ENCODE data around the gene C16orf89. TPM values are rescaled to one million over a fixed set of nuclear protein-coding genes. Genes with fewer than 3 reads are reported as not detected.
"Not testable (repeated sequence)": the region's sequence is repeated elsewhere in the genome, so short reads cannot be mapped to it uniquely, and the experiment has no call there.

C16orf89 gene
- polyA plus RNA-seq, 12 donors, result 0.13 to 1.1 (median 0.40) TPM; not detected in 2

DNA sequence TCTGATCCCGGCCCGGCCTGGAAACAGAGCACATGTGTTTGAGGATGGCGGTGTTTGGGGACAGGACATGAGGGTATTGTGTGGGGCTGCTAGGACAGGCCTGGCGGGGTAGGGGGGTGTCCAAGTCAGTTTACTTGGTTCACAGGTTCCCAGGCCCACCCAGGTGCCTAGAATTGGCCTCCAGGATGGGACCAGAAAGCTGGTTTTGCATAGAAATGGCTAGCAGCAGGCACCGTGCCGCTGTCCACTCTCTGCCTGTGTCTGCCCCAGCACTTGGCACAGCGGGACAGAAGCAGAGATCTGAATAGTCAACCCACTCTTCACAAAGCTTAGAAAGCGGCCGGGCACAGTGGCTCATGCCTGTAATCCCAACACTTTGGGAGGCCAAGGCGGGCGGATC lies 20.0 kb upstream of the C16orf89 start:
- DNase-seq, result not testable (repeated sequence)

DNA sequence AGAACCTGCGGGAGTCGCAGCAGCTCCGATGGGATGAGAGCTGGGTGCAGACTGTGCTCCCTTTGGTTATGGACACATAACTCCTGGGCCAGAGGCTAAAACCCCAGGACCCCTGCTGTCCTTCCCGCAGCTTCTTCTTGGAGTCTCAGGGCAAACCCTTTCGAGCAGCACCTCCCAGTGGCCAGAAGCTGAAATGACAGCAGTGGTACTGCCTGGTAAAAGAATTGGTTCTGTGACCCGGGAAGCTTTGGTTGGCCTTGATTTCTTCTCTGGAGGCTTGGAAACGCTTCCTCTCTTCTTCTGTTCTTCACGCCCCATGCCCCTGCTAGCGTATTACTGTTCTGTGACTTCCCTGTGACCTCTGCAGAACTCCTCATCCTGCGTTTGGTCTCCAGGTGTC lies 19.0 kb upstream of the C16orf89 start:
- not testable (repeated sequence) for DNase-seq

DNA sequence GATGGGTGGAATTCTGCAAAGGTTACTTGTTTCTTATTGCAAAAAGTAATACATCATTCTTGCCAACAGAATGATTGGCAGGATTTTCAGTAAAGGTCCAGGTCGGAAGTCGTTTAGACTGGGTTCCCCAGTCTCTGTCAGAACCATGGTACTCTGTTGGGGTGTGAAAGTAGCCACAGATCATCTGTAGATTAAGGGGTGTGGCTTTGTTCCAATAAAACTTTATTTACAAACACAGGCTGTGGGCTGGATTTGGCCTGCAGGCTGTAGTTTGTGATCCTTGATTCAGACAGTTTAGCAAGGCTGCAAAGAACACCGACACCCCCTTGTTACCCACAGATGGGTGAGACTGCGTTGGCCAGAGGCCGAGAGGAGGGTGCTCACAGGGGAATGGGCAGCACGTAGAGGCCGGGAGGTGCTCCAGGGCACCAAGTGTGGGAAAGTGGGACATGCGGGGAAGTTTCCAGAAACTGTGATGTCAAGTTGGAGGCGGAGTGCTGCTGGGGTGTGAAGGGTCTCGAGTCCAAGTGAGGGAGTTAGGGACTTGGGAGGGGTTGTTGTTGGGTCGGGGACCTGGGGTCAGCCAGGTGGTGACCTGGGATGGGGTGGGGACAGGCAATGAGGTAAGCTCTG lies 18.5 kb upstream of the C16orf89 start:
- DNase-seq, result not testable (repeated sequence)

GRCh38 chr16:5083646-5084045 lies 17.9 kb upstream of the C16orf89 start:
- DNase-seq, result not testable (repeated sequence)

DNA sequence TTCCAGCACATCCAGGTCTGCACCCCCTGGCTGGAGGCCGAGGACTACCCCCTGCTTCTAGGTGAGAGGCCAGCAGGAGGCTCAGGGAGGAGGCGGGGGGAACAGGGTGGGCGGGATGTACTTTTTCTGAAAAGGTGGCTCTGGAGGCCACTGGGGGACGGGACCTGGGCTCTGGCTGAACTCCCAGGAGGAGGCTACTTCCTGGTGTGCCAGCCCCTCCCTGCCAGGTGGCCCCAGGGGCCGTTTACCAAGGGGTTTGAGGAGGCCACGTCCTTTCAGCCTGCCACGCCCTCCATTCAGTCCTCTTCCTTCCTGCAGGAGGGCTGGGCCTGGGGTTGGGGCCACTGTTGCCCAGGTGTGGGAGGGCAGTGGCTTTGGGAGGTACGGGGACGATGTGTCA lies 15.2 kb upstream of the C16orf89 start:
- not testable (repeated sequence) for DNase-seq

DNA sequence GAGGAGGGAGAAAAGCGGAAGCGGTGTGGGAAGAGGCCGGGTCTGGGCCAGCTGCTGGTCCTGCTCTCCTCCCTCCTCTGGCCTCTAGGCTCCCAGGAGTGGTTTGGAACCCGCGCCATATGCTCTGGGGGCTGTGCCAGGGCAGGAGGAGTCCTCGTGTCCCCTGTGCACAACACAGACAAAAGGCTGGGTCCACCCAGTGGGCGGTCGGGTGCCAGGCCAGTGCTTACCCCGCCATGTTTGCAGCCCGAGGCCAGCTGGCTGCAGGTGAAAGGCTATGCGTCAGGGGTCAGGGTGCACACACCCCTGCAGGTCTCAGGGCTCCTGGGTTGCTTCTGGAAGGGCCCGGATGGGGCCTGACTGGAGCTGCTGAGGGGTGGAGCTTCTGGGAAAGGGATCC lies 14.7 kb upstream of the C16orf89 start:
- DNase-seq, result not testable (repeated sequence)

DNA sequence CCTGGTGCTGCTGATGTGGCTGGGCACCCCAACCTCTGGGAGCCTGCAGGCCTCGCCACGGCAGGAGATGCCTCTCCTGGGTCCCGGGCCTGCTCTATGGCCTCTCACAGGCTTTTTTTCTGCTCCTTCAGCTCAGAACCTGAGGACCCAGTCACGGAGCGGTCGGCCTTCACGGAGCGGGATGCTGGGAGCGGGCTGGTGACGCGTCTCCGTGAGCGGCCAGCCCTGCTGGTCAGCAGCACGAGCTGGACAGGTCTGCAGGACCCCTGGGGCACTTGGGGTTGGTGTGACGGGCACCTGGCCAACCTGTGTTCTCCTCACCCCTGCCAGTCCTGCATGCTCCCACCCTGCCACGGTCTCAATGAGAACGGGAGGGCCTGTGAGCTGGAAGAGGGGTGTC lies 12.9 kb upstream of the C16orf89 start:
- DNase-seq, result no peak

DNA sequence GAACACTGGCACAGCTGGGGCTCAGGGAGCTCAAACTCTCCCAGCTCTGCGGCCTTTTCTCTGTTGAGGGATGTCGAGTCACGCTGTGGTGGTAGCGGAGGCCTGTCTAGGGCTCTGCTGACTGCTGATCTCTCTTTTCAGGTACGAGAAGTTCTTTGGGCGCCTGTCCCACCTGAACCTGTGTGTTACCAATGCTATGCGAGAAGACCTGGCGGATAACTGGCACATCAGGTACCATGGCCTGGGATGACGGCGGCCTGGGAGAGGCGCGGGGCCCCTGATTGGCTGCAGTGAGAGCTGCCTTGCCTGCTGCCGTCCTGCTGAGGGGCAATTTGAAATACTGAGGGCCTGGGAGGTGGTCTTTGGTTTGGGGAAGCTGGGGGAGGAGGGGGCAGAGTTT lies 11.5 kb upstream of the C16orf89 start:
- no peak for DNase-seq

GRCh38 chr16:5075637-5076036 lies 9.9 kb upstream of the C16orf89 start:
- DNase-seq, result no peak

DNA sequence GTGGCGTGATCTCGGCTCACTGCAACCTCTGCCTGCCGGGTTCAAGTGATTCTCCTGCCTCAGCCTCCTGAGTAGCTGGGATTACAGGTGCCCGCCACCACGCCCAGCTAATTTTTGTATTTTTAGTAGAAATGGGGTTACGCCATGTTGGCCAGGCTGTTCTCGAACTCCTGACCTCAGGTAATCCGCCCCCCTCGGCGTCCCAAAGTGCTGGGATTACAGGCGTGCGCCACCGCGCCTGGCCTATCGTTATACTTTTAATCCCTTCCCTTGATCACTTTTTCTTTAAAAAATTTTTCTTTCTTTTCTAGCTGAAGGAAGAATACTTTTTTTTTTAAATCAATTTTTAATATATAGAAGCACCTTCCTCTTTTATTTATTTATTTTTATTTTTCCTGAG lies 8.0 kb upstream of the C16orf89 start:
- not testable (repeated sequence) for DNase-seq

GRCh38 chr16:5073279-5073629 lies 7.5 kb upstream of the C16orf89 start:
- DNase-seq, result no peak

GRCh38 chr16:5072334-5073278 lies 6.8 kb upstream of the C16orf89 start:
- DNase-seq, result no peak

DNA sequence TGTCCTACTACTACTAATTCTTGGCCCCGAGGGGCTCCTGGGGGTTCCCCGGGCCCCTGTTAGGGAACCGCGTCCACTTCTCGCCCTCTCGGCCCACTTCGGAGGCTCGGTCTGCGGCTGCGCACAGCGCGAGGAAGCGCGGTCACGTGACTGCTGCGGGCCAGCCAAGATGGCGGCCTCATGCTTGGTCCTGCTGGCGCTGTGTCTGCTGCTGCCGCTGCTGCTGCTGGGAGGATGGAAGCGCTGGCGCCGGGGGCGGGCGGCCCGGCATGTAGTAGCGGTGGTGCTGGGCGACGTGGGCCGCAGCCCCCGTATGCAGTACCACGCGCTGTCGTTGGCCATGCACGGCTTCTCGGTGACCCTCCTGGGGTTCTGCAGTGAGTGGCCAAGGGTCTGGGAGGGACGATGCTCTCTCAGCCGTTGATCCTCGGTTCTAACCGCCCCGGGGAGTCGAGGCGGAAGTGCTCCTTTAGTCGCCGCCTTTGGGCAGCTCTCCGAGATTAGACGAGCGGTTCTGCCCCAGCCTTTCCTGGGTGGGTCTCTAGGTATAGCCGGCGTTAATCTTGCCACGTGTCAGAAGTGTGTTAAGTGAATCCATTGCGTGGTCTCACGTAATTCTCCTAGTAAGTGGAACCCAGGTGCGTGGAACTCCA lies 6.1 kb upstream of the C16orf89 start, which contains the start of gene ALG1:
ALG1 (plus strand) TSS at position 163 of the 653 bp plus-strand sequence; CDS start at position 170, 7 bp downstream.
- peak; percentile 93 for DNase-seq

DNA sequence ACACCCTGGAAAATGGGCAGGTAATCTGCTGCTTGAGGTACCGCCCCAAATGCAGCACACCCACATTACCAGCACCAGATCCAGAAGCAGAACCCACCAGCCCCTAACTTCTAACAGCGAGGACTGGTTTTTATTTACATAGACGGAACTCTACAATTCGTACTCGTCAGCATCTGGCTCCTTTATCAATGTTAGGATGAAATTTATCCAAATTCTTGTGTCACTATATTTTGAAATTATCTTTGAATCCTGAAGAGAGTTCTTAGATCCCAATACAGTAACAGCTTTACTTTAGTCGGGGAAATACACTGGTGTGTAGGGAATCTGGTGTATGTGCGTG lies 5.6 kb upstream of the C16orf89 start:
- no peak for DNase-seq

- DNase-seq, result no peak
These were observed 4.9 kb upstream of the C16orf89 start for GRCh38 chr16:5070431-5071186.

GRCh38 chr16:5069854-5070253 lies 4.1 kb upstream of the C16orf89 start:
- DNase-seq, result no peak

GRCh38 chr16:5069048-5069447 lies 3.3 kb upstream of the C16orf89 start:
- no peak for DNase-seq

GRCh38 chr16:5066511-5066910 lies 755 bp upstream of the C16orf89 start:
- no peak for DNase-seq

DNA sequence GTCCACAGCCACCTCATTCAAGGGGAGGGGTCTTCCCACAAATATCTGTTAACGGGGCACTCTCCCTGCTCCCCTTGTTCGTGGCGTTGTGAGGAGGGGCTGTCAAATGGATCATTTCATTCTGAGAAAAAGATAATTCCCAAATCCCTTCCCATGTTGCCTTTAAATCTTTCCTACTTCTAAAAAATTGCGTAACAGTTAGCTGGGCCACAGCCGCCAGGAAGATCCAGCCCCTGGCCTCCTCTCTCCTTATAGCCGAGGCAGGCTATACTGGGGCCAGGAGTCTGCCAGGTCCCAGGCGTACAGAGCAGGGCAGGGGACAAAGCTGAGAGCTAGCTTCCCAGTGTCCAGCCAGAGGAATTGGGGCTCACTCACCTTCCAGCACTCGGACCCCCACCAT lies 430 bp downstream of the C16orf89 start:
- no peak for DNase-seq

- no peak for DNase-seq
These were observed 841 bp downstream of the C16orf89 start for GRCh38 chr16:5064915-5065314.

GRCh38 chr16:5062790-5063765 lies 2.7 kb downstream of the C16orf89 start:
- DNase-seq, result no peak

All from muscle of arm (tissue), 12 donors.